Activated CD8-positive, alpha-beta T cell treated with anti-CD3 and anti-CD28 coated beads for 36 hours (primary cell): ENCODE data around the gene FUBP3. TPM values are rescaled to one million over a fixed set of nuclear protein-coding genes. Genes with fewer than 3 reads are reported as not detected.

ENCODE experiments used
- ATAC-seq: fragments of 200-7000 bp; cut with Tn5 transposase; one replicate; pipeline ENCODE4 v1.10.0; 2021; ENCODE audit warnings: mild to moderate bottlenecking, moderate library complexity
- CTCF ChIA-PET: fragments of 350-600 bp; sonication (Branson Sonifier 250); formaldehyde crosslinking; loops from one replicate; lab custom pipeline; 2021; ENCODE audit warnings: antibody characterized with exemption; lab: Charles Lee
- POLR2A ChIA-PET: fragments of 350-600 bp; sonication (Branson Sonifier 250); formaldehyde crosslinking; loops from one replicate; lab custom pipeline; 2021; ENCODE audit warnings: antibody characterized with exemption; lab: Charles Lee
- DNase-seq: peaks from one replicate; pipeline ENCODE4 v3.0.0-alpha.2; 2020
- H3K27ac Mint-ChIP-seq: one replicate; pipeline ENCODE4 v1.8.0; 2021; ENCODE audit warnings: mild to moderate bottlenecking, mixed read lengths
- H3K27me3 Mint-ChIP-seq: one replicate; pipeline ENCODE4 v1.8.0; 2021; ENCODE audit warnings: mixed read lengths
- H3K36me3 Mint-ChIP-seq: one replicate; pipeline ENCODE4 v1.8.0; 2021; ENCODE audit warnings: low read depth, mixed read lengths
- H3K4me1 Mint-ChIP-seq: one replicate; pipeline ENCODE4 v1.8.0; 2021; ENCODE audit warnings: low read depth, mixed read lengths
- H3K4me3 Mint-ChIP-seq: one replicate; pipeline ENCODE4 v1.8.0; 2021; ENCODE audit warnings: mild to moderate bottlenecking, moderate library complexity, mixed read lengths
- H3K9me3 Mint-ChIP-seq: one replicate; pipeline ENCODE4 v1.8.0; 2021; ENCODE audit warnings: mixed read lengths
- intact Hi-C: fragments of 100-400 bp; cut with micrococcal nuclease; formaldehyde crosslinking; loops from one replicate; pipeline ENCODE4 v1.10.0; 2022
- total RNA-seq, 2 experiments: library from RNA; stranded (reverse); gene quantifications; one replicate each; pipeline ENCODE4 v1.2.3, GENCODE V29; 2021
- TF ChIP-seq, protein P1 (sequence below): fragments of 200-600 bp; IDR thresholded peaks from one replicate; pipeline ENCODE4 v1.8.0; 2022; ENCODE audit warnings: antibody characterized with exemption, mild to moderate bottlenecking

FUBP3 gene
- total RNA-seq, 2 experiments from 2014 or later: 32.9 to 42.9 TPM

DNA sequence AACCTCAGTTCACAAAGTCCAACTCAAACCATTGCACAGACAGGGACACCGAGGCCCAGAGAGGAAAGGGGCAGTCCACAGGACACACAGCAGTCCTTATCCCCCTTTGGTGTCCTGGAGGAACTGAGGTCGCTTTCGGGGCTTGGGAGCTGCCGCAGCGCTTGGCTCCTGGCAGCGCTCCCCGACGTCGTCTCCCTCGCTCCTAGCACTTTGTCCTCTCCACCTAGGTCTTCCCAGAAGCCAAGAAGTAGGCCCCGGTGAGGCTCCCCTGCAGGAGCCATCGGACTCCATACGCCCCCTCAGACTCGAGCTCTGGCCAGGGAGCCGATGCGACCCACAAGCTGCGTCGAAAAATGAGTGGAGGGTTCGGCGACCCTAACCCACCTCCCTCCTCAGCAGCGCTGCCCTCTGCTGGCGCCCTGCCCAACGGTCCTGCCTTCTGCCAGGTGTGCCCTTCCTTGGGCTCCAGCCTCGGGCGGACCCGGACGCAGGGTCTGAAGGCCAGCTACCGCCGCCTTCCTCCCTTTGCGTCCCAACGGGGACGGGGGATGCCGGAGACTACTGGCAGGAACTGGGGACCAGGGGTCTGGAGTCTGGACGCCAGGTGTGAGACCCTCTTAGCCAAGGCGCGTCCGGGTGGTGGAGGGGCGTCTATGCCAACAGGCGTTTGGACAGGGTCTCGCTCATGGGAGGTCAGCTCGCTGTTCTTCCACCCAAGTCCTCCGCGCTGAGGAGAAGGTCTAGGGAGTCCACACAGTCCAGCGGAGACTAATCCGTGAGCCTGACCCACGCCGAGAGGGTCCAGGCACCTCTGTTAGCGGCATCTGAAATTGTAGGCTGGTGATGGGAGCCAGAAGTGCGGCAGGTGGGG is 83.0 kb downstream of the FUBP3 start:
- no peak for DNase-seq
- POLR2A ChIA-PET: no interaction called here
- Mint-ChIP-seq H3K4me1 (peaks cover 20% of the 10 kb centered on the region), H3K27me3 (peaks cover 68% of the 10 kb centered on the region), H3K27ac (no peak overlapping the region), H3K36me3 (no peaks in the 10 kb centered on the region), H3K9me3 (no peaks in the 10 kb centered on the region), H3K4me3 (no peak overlapping the region)
- no peak for ATAC-seq
- intact Hi-C loops: no loop called here
- TF ChIP-seq, protein P1, sequence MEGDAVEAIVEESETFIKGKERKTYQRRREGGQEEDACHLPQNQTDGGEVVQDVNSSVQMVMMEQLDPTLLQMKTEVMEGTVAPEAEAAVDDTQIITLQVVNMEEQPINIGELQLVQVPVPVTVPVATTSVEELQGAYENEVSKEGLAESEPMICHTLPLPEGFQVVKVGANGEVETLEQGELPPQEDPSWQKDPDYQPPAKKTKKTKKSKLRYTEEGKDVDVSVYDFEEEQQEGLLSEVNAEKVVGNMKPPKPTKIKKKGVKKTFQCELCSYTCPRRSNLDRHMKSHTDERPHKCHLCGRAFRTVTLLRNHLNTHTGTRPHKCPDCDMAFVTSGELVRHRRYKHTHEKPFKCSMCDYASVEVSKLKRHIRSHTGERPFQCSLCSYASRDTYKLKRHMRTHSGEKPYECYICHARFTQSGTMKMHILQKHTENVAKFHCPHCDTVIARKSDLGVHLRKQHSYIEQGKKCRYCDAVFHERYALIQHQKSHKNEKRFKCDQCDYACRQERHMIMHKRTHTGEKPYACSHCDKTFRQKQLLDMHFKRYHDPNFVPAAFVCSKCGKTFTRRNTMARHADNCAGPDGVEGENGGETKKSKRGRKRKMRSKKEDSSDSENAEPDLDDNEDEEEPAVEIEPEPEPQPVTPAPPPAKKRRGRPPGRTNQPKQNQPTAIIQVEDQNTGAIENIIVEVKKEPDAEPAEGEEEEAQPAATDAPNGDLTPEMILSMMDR: no peak
- CTCF ChIA-PET: interaction anchor here (1.3 to 1.6 kb wide), 2 partner anchors 20 to 39 kb away, joined by 3 to 10 read pairs; no protein-coding TSS in a partner anchor

DNA sequence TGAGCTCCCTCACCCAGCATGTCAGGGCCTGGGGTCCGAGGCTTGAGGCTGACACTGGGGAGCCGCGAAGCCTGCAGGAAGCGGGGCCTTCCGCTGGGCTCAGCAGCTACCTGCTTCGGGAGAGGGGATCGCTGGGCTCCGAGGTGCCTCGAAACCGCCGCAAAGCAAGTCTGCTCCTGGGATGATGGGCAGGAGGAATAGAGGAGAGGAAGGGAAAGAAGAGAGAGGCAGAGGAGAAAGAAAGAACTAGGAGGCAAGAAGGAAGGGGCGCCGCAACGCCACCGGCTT is 83.5 kb downstream of the FUBP3 start:
- peaks cover 20% of the 10 kb centered on the region for H3K4me1 Mint-ChIP-seq
- ATAC-seq: no peak
- H3K4me3 Mint-ChIP-seq: no peak overlapping the region
- H3K9me3 Mint-ChIP-seq: no peaks in the 10 kb centered on the region
- H3K27ac Mint-ChIP-seq: no peak overlapping the region
- ChIA-PET POLR2A (no interaction called here), CTCF (interaction anchor here (1.3 to 1.6 kb wide), 2 partner anchors 20 to 38 kb away, joined by 3 to 10 read pairs; no protein-coding TSS in a partner anchor)
- H3K27me3 Mint-ChIP-seq: peaks cover 68% of the 10 kb centered on the region
- DNase-seq: no peak
- H3K36me3 Mint-ChIP-seq: no peaks in the 10 kb centered on the region
- intact Hi-C loops: no loop called here
- TF ChIP-seq, protein P1: no peak

DNA sequence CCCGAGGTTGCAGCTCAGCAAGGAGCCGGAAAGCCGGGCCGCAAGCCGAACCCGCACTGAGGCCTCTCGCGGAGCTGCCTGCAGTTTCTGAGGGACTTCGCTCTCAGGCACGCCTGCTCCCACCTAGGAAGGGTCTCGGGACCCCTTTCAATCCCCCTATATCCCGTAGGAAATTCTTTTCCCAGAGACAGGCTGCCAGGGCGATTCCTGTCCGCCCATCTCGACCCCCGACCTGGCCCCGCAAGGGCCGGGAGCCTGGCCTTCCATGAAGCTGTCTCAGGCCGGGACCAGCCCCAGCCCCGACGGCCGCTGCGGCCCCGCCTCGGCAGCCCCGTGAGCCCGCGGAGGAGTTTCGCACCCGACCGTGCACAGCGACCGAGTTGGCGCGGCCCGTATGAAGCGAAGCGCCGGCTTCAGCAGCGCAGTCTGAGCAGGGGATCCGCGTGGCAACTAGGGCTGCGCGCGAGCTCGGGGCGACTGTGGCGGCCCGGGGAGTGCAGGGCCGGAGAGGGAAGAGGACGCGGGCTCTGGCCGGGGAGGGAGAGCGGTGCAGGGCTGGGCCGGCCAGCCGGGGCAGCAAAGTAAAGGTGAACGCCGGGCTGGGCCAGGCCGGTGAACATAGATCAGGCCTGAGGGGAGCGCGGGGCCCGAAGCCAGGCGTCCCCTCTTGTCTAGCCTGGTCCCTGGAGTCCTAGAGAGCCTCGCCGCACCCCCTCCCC is 84.0 kb downstream of the FUBP3 start:
- H3K27me3 Mint-ChIP-seq: peaks cover 68% of the 10 kb centered on the region

DNA sequence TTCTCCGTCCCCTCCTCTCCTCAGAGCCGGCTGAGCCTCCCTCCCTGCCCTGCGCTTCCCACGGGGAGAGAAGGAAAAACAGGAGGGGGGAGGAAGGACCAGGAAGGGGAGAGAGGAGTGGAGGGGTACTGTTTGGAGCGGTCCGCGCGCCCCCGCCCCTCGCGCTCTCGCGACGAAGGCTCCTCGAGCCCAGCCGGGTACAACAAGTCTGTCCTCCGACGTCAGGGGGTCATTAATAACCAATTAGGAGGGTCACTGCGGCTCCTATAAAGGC is 84.5 kb downstream of the FUBP3 start:
- Mint-ChIP-seq H3K4me3 (no peak overlapping the region), H3K9me3 (no peaks in the 10 kb centered on the region), H3K36me3 (no peaks in the 10 kb centered on the region), H3K4me1 (peaks cover 20% of the 10 kb centered on the region), H3K27ac (no peak overlapping the region), H3K27me3 (peaks cover 65% of the 10 kb centered on the region)
- no peak for ATAC-seq
- ChIA-PET CTCF (interaction anchor here (2.7 kb wide), 1 partner anchor 18 kb away, joined by 9 read pairs; no protein-coding TSS in a partner anchor), POLR2A (interaction anchor here (0.6 kb wide), 1 partner anchor 47 kb away, joined by 3 read pairs; no protein-coding TSS in a partner anchor)
- intact Hi-C loops: no loop called here
- TF ChIP-seq, protein P1: no peak
- DNase-seq: no peak

More for the DNA sequence above, 84.0 kb downstream of the FUBP3 start:
- H3K36me3 Mint-ChIP-seq: no peaks in the 10 kb centered on the region
- H3K27ac Mint-ChIP-seq: no peak overlapping the region
- no peak for DNase-seq
- ChIA-PET POLR2A (interaction anchor here (0.6 kb wide), 1 partner anchor 47 kb away, joined by 3 read pairs; no protein-coding TSS in a partner anchor), CTCF (interaction anchor here (1.3 to 2.7 kb wide), 3 partner anchors 19 to 38 kb away, joined by 3 to 10 read pairs (median 9); no protein-coding TSS in a partner anchor)
- ATAC-seq: peak; percentile 27
- H3K9me3 Mint-ChIP-seq: no peaks in the 10 kb centered on the region
- H3K4me1 Mint-ChIP-seq: peaks cover 20% of the 10 kb centered on the region
- H3K4me3 Mint-ChIP-seq: no peak overlapping the region
- TF ChIP-seq, protein P1: no peak
- intact Hi-C loops: no loop called here
